ENCODE data around the gene IL17RE. TPM values are rescaled to one million over a fixed set of nuclear protein-coding genes. Genes with fewer than 3 reads are reported as not detected.
"Not testable (repeated sequence)": the region's sequence is repeated elsewhere in the genome, so short reads cannot be mapped to it uniquely, and the experiment has no call there.

The IL17RE gene
- 1 to 10 TPM; 1.1 to 4.6 (median 2.2) TPM for total RNA-seq
- long read RNA-seq = 0 reads

GRCh38 chr3:9902372-9903237 is at the start of gene IL17RE:
IL17RE (plus strand) TSS chr3:9902848; CDS start chr3:9902933, 85 bp downstream.
- TF ChIP-seq POLR2A (IDR thresholded peaks at IDR 0.05) (no peak), CTCF (IDR thresholded peaks at IDR 0.05) (no peak)
- H3K4me1 ChIP-seq = peaks cover 0 to 34% (median 12%) of the 10 kb centered on the region in 4 donors
- intact Hi-C loops (cut with DNase I) = no loop called here
- peak within 1 kb of the TSS in 1 of 3 donors; percentile 13 for H3K4me3 ChIP-seq
- ATAC-seq = peak; percentile 17 to 68 (median 44)
- H3K36me3 ChIP-seq = no peaks in the 10 kb centered on the region
- WGBS (ENCODE audit: insufficient coverage, low coverage, low lambda C conversion rate, missing lambda C conversion rate) = 44% methylated on average over 1 of the region's 13 CpGs
- no peaks in the 10 kb centered on the region for H3K27me3 ChIP-seq
- no peaks in the 10 kb centered on the region for H3K9me3 ChIP-seq
- peak in 2 of 3 donors; percentile 71 to 78 for DNase-seq
- H3K27ac ChIP-seq = peak within 1 kb of the TSS in 2 of 3 donors; percentile 7 to 29

GRCh38 chr3:9854291-9854940 is 48.2 kb upstream of the IL17RE start:
- 82% methylated on average over 8 of the region's 11 CpGs for WGBS (ENCODE audit: insufficient coverage, low coverage, low lambda C conversion rate, missing lambda C conversion rate)
- ATAC-seq = not testable (repeated sequence)

GRCh38 chr3:9855594-9855993 is 47.1 kb upstream of the IL17RE start:
- H3K4me3 ChIP-seq = no peak overlapping the region
- DNase-seq = no peak
- H3K4me1 ChIP-seq = peaks cover 0 to 9% (median 0%) of the 10 kb centered on the region in 4 donors
- no peaks in the 10 kb centered on the region for H3K9me3 ChIP-seq
- intact Hi-C loops (cut with DNase I) = loop anchor here in 1 of 2 donors (10.0 kb wide), 1 partner anchor 69 kb away; no protein-coding TSS in a partner anchor
- H3K36me3 ChIP-seq = no peaks in the 10 kb centered on the region
- H3K27me3 ChIP-seq = no peaks in the 10 kb centered on the region
- TF ChIP-seq CTCF (IDR thresholded peaks at IDR 0.05) = no peak
- TF ChIP-seq POLR2A (IDR thresholded peaks at IDR 0.05) = no peak
- WGBS (ENCODE audit: insufficient coverage, low coverage, low lambda C conversion rate, missing lambda C conversion rate) = no CpG with 5 or more reads among the region's 3 CpGs
- ATAC-seq = no peak
- H3K27ac ChIP-seq = no peak overlapping the region

More at GRCh38 chr3:9854291-9854940, 48.2 kb upstream of the IL17RE start:
- not testable (repeated sequence) for H3K27me3 ChIP-seq, DNase-seq, H3K9me3 ChIP-seq, H3K36me3 ChIP-seq, H3K4me3 ChIP-seq, H3K27ac ChIP-seq
- peaks cover 0 to 17% (median 3%) of the 10 kb centered on the region in 4 donors for H3K4me1 ChIP-seq
- intact Hi-C loops (cut with DNase I) = loop anchor here in 1 of 2 donors (10.0 kb wide), 1 partner anchor 70 kb away; no protein-coding TSS in a partner anchor

GRCh38 chr3:9859530-9860025 is 43.1 kb upstream of the IL17RE start:
- no peak for TF ChIP-seq CTCF (IDR thresholded peaks at IDR 0.05)
- TF ChIP-seq POLR2A (IDR thresholded peaks at IDR 0.05) = no peak
- H3K27ac ChIP-seq = no peak overlapping the region
- intact Hi-C loops (cut with DNase I) = loop anchor here in 1 of 2 donors (10.0 kb wide), 1 partner anchor 65 kb away; no protein-coding TSS in a partner anchor
- ATAC-seq (no peak), DNase-seq (no peak)
- no peaks in the 10 kb centered on the region for H3K27me3 ChIP-seq
- H3K36me3 ChIP-seq = no peaks in the 10 kb centered on the region
- WGBS (ENCODE audit: insufficient coverage, low coverage, low lambda C conversion rate, missing lambda C conversion rate) = 80% methylated on average over 6 of the region's 12 CpGs
- H3K4me3 ChIP-seq = no peak overlapping the region
- no peaks in the 10 kb centered on the region for H3K4me1 ChIP-seq
- H3K9me3 ChIP-seq = no peaks in the 10 kb centered on the region

Measured in right lobe of liver (tissue), 6 donors.